Measurements from ENCODE around the gene FBLIM1. TPM values are rescaled to one million over a fixed set of nuclear protein-coding genes. Genes with fewer than 3 reads are reported as not detected.

Gene FBLIM1
- total and polyA plus RNA-seq, 8 donors: 17.5 to 128 (median 69.0) TPM

DNA sequence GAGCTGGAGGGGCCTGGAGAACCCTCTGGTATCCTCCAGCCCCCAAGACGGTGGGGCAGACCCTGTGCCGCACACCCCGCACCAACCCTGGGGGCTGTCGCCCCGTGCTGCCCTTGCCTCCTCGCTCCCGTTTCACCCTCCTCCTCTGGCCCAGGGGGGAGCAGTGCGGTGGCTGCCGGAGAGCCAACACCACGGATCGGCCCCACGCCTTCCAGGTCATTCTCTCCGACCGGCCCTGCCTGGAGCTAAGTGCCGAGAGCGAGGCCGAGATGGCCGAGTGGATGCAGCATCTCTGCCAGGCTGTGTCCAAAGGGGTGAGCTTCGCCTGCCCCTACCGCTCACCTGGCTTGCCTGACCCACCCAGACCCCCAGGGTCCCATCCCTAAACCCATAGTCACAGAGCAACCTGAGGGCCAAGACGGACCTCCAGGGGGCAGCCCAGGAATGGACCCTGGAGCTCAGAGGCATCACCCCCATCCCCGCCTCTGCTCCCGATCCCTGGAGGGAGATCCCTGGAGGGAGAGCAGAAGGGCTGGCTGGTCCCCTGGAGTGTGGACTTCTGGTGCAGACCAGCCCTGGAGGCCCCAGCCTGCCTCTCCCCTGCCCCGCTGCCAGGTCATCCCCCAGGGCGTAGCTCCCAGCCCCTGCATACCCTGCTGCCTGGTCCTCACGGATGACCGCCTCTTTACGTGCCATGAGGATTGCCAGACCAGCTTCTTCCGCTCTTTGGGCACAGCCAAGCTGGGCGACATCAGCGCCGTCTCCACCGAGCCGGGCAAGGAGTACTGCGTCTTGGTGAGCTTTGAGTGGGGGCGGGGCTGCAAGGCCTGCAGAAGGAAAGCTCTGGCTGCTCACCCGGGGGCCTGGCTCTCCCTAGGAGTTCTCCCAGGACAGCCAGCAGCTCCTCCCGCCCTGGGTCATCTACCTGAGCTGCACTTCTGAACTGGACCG, 26.6 kb upstream of the FBLIM1 start:
- no peak for DNase-seq
- H3K9me3 ChIP-seq: no peaks in the 10 kb centered on the region
- whole genome bisulfite sequencing, 5 donors: 90 to 96% (median 94%) methylated on average over 24 to 39 of the region's 39 CpGs
- no peak overlapping the region for H3K27ac ChIP-seq
- no peak overlapping the region for H3K4me3 ChIP-seq
- H3K4me1 ChIP-seq: peaks cover 20 to 30% (median 25%) of the 10 kb centered on the region in 4 donors
- TF ChIP-seq, protein P1, sequence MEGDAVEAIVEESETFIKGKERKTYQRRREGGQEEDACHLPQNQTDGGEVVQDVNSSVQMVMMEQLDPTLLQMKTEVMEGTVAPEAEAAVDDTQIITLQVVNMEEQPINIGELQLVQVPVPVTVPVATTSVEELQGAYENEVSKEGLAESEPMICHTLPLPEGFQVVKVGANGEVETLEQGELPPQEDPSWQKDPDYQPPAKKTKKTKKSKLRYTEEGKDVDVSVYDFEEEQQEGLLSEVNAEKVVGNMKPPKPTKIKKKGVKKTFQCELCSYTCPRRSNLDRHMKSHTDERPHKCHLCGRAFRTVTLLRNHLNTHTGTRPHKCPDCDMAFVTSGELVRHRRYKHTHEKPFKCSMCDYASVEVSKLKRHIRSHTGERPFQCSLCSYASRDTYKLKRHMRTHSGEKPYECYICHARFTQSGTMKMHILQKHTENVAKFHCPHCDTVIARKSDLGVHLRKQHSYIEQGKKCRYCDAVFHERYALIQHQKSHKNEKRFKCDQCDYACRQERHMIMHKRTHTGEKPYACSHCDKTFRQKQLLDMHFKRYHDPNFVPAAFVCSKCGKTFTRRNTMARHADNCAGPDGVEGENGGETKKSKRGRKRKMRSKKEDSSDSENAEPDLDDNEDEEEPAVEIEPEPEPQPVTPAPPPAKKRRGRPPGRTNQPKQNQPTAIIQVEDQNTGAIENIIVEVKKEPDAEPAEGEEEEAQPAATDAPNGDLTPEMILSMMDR (IDR thresholded peaks at IDR 0.05): no peak
- no peak for TF ChIP-seq EP300 (IDR thresholded peaks at IDR 0.05)
- TF ChIP-seq POLR2A (IDR thresholded peaks at IDR 0.05): no peak
- H3K27me3 ChIP-seq: no peaks in the 10 kb centered on the region
- peaks cover 79 to 89% (median 82%) of the 10 kb centered on the region in 4 donors for H3K36me3 ChIP-seq
- intact Hi-C loops (cut with DNase I; ENCODE audit: low total_unique reads): no loop called here

DNA sequence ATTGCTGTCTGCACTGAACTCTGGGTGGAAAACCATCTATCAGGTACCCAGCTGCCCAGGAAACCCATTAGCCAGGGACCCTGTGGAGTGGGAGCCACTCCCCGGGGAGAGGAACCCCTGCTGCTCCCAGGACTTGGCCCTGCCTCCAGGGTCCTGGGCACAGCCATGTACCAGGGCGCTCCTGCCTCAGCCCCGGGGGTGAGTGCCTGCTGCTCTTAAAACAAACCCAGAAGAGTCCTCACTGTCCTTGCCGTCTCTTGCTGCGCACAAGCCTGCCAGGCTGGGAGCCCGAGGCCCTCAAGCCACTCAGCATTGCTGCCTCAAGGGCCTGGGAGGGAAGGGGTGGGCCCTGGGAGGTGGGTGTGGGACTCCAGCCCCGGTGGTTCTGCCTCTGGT, 25.9 kb upstream of the FBLIM1 start:
- Histone ChIP-seq H3K36me3 (peaks cover 72 to 82% (median 75%) of the 10 kb centered on the region in 4 donors), H3K9me3 (no peaks in the 10 kb centered on the region), H3K4me3 (no peak overlapping the region), H3K4me1 (peaks cover 24 to 36% (median 31%) of the 10 kb centered on the region in 4 donors), H3K27ac (no peak overlapping the region), H3K27me3 (no peaks in the 10 kb centered on the region)
- DNase-seq: no peak
- intact Hi-C loops (cut with DNase I; ENCODE audit: low total_unique reads): no loop called here
- TF ChIP-seq, protein P1 (IDR thresholded peaks at IDR 0.05): no peak
- TF ChIP-seq EP300 (IDR thresholded peaks at IDR 0.05) (no peak), POLR2AphosphoS5 (IDR thresholded peaks at IDR 0.05) (no peak), POLR2A (IDR thresholded peaks at IDR 0.05) (no peak)
- WGBS, 5 donors: 75 to 87% (median 82%) methylated on average over 4 to 7 of the region's 7 CpGs

DNA sequence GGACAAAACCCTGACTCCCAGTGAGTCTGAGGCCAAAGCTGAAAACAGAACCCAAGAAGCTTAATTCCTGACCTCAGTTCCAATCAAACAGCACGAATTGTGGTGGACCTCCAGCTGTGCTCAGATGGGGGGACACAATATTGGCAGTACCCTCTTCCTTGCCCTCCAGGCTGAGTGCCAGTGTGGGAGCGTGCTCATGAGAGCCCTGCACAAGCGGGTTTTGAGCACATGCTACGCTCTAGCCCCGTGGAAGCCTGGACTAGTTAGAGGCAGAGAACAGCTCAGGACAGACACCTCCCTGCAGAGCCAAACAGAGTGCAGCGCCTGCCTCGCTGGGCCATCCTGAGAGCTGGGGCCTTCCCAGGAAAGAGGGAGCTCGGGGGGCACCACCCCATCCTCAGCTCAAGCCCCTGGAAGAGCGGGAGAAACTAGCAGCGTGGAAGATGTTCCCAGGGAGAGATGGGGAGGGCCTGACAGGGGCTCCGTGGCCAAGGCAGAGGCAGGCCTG, 25.3 kb upstream of the FBLIM1 start:
- DNase-seq: no peak
- TF ChIP-seq POLR2AphosphoS5 (IDR thresholded peaks at IDR 0.05) (no peak), POLR2A (IDR thresholded peaks at IDR 0.05) (no peak), EP300 (IDR thresholded peaks at IDR 0.05) (no peak)
- TF ChIP-seq, protein P1 (IDR thresholded peaks at IDR 0.05): no peak
- intact Hi-C loops (cut with DNase I; ENCODE audit: low total_unique reads): no loop called here
- 83 to 90% (median 86%) methylated on average over 10 to 11 of the region's 11 CpGs for WGBS, 5 donors
- H3K27ac ChIP-seq: no peak overlapping the region
- peaks cover 68 to 76% (median 69%) of the 10 kb centered on the region in 4 donors for H3K36me3 ChIP-seq
- H3K9me3 ChIP-seq: no peaks in the 10 kb centered on the region
- peaks cover 24 to 37% (median 36%) of the 10 kb centered on the region in 4 donors for H3K4me1 ChIP-seq
- H3K27me3 ChIP-seq: no peaks in the 10 kb centered on the region
- no peak overlapping the region for H3K4me3 ChIP-seq

DNA sequence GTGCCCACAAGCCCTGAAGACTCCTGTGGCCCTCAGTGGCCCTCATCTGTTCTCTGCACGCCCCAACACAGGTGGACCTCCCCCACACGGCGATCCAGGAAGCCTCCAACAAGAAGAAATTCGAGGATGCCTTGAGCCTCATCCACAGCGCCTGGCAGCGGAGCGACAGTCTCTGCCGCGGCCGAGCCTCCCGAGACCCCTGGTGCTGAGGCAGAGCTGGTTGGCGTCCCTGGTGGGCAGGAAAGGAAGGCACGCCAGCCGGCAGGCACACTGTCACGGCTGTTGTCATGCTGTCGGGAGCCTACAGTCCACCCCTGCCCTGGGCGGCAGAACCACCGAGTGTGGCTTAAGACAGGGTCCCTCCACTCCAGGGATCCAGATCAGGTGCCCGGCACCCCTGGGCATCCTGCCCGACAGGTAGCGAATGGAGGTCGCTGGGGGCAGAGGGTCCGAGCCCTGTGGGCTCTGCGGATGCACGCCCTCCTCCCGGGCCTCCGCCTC, 24.8 kb upstream of the FBLIM1 start:
- WGBS, 5 donors: 89 to 95% (median 93%) methylated on average over 14 to 27 of the region's 27 CpGs
- TF ChIP-seq, protein P1 (IDR thresholded peaks at IDR 0.05): no peak
- TF ChIP-seq POLR2AphosphoS5 (IDR thresholded peaks at IDR 0.05): no peak
- TF ChIP-seq POLR2A (IDR thresholded peaks at IDR 0.05): no peak
- TF ChIP-seq EP300 (IDR thresholded peaks at IDR 0.05): no peak
- no peaks in the 10 kb centered on the region for H3K9me3 ChIP-seq
- peaks cover 24 to 38% (median 36%) of the 10 kb centered on the region in 4 donors for H3K4me1 ChIP-seq
- peaks cover 63 to 71% (median 64%) of the 10 kb centered on the region in 4 donors for H3K36me3 ChIP-seq
- H3K27me3 ChIP-seq: no peaks in the 10 kb centered on the region
- intact Hi-C loops (cut with DNase I; ENCODE audit: low total_unique reads): no loop called here
- no peak overlapping the region for H3K4me3 ChIP-seq
- peak overlapping the region in 1 of 5 donors; percentile 93 for H3K27ac ChIP-seq
- DNase-seq: no peak

All from stomach (tissue), 9 donors.